Effector memory CD4-positive, alpha-beta T cell (primary cell): ENCODE results near the gene DOC2A.

Experiments
- DNase-seq, 3 donors: peaks; one replicate each; pipeline ENCODE4 v3.0.0-alpha.2; 2020
- H3K27ac ChIP-seq: 2 replicates; pipeline ENCODE4 v1.7.0; 2013; ENCODE audit warnings: mild to moderate bottlenecking, low read length, moderate library complexity; ENCODE audit not compliant: insufficient read depth, poor library complexity, severe bottlenecking
- H3K27me3 ChIP-seq: replicated peaks from 2 replicates; pipeline ENCODE4 v1.7.0; 2013; ENCODE audit warnings: mild to moderate bottlenecking, low read length; ENCODE audit not compliant: insufficient read depth, control insufficient read depth, poor library complexity, severe bottlenecking
- H3K36me3 ChIP-seq: 2 replicates; pipeline ENCODE4 v1.7.0; 2013; ENCODE audit warnings: mild to moderate bottlenecking, low read length, moderate library complexity; ENCODE audit not compliant: control insufficient read depth, insufficient read depth
- H3K4me1 ChIP-seq: 2 replicates; pipeline ENCODE4 v1.7.0; 2013; ENCODE audit warnings: low read length, mild to moderate bottlenecking; ENCODE audit not compliant: control insufficient read depth, insufficient read depth, poor library complexity, severe bottlenecking
- H3K4me3 ChIP-seq: 2 replicates; pipeline ENCODE4 v1.7.0; 2013; ENCODE audit warnings: low read length, low read depth, mild to moderate bottlenecking; ENCODE audit not compliant: insufficient read depth, poor library complexity, severe bottlenecking
- H3K9me3 ChIP-seq: 2 replicates; pipeline ENCODE4 v1.7.0; 2013; ENCODE audit warnings: mild to moderate bottlenecking, low read length, moderate library complexity; ENCODE audit not compliant: control insufficient read depth

The DOC2A gene

DNA sequence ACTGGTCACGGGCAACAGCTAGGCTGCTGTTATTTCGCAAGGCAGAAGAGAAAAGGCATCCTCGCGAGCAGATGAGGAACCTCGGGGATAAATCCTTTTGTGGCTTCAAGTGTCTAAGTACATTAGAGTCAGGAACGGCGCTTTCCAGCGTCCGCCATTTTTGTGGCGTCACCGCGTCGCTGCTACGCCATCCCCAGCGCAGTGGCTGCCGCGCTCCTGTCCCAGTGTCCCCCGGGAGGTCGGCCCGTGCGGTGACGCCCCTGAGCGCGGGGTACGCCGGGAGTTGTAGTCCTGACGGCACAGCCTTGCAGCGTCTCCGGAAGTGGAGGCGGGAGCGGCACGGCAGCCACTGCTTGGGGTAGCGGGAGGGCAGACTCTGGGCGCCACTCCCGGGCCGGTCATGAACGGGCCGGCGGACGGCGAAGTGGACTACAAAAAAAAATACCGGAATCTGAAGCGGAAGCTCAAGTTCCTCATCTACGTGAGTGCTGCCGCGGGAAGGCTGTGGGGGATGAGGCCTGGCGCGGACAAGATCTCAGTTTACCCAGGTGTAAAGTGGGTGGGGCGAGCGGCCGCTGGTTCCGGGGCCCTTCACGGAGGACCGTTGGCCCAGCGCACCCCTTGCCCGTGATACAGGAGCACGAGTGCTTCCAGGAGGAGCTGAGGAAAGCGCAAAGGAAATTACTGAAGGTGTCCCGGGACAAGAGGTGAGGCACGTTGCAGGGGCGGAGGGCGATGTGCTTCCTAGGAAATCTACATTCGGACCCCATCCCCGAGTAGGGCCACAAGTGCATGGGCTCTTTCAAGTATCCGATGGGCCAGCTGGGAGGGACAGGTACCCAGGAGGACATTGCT is 14.7 kb downstream of the DOC2A start, which contains the start of gene INO80E:
INO80E (plus strand) TSS at position 331 of the 855 bp plus-strand sequence; CDS start at position 401, 70 bp downstream.
- H3K27ac ChIP-seq = peak within 1 kb of the TSS; percentile 99
- peaks cover 17% of the 10 kb centered on the region for H3K4me1 ChIP-seq
- H3K36me3 ChIP-seq = peaks cover 36% of the 10 kb centered on the region
- peak within 1 kb of the TSS; percentile 96 for H3K4me3 ChIP-seq
- peak; percentile 95 to 99 (median 98) for DNase-seq
- no peaks in the 10 kb centered on the region for H3K9me3 ChIP-seq
- no peaks in the 10 kb centered on the region for H3K27me3 ChIP-seq

DNA sequence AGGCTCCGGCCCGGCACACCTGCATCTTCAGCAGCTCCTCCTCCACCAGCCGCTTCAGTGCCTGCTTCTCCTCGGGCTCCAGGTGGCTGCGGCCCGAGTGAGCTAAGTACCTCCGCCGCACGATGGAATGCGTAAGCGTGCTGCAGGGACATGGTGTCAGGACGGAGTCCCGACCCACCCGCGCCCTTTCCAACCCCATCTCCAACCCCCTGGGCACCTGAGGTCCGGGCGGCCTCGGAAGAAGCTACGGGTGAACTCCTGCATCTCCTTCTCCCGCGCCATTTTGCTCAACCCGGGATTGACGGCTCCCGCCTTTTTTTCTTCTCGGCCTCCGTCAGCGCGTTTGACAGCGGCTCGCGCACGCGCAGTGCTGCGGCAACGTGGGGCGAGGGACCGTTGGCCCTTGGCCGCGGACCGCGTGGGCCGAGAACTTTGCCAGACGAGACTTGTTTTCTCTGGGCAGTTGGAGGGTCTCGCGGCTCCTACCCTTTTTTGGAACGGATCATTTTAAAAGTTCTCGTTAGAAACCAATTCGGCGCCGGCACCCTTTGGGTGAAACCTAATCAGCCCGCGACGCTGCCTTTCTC is 15.4 kb downstream of the DOC2A start, which contains the start of gene HIRIP3:
HIRIP3 (minus strand) TSS at position 294 of the 587 bp plus-strand sequence; CDS start at position 282, 12 bp downstream.
- Histone ChIP-seq H3K27ac (peak within 1 kb of the TSS; percentile 99), H3K4me3 (peak within 1 kb of the TSS; percentile 96), H3K36me3 (peaks cover 40% of the 10 kb centered on the region), H3K4me1 (peaks cover 17% of the 10 kb centered on the region), H3K27me3 (no peaks in the 10 kb centered on the region), H3K9me3 (no peaks in the 10 kb centered on the region)
- peak; percentile 74 to 84 (median 78) for DNase-seq

GRCh38 chr16:29994600-29995323 is 16.1 kb downstream of the DOC2A start:
- DNase-seq = peak in 1 of 3 donors; percentile 53
- peak overlapping the region; percentile 96 for H3K4me3 ChIP-seq
- H3K9me3 ChIP-seq = no peaks in the 10 kb centered on the region
- peaks cover 38% of the 10 kb centered on the region for H3K36me3 ChIP-seq
- H3K27ac ChIP-seq = peak overlapping the region; percentile 99
- no peaks in the 10 kb centered on the region for H3K27me3 ChIP-seq
- peaks cover 17% of the 10 kb centered on the region for H3K4me1 ChIP-seq

- DNase-seq = no peak
- Histone ChIP-seq H3K4me1 (peaks cover 17% of the 10 kb centered on the region), H3K27me3 (no peaks in the 10 kb centered on the region), H3K27ac (peak overlapping the region; percentile 99), H3K36me3 (peaks cover 42% of the 10 kb centered on the region), H3K9me3 (no peaks in the 10 kb centered on the region), H3K4me3 (peak overlapping the region; percentile 96)
These were observed 16.8 kb downstream of the DOC2A start for GRCh38 chr16:29993903-29994599.

GRCh38 chr16:29993191-29993902 is 17.5 kb downstream of the DOC2A start:
- H3K27ac ChIP-seq = no peak overlapping the region
- H3K9me3 ChIP-seq = no peaks in the 10 kb centered on the region
- peaks cover 17% of the 10 kb centered on the region for H3K4me1 ChIP-seq
- peaks cover 47% of the 10 kb centered on the region for H3K36me3 ChIP-seq
- H3K27me3 ChIP-seq = no peaks in the 10 kb centered on the region
- H3K4me3 ChIP-seq = no peak overlapping the region
- no peak for DNase-seq

DNA sequence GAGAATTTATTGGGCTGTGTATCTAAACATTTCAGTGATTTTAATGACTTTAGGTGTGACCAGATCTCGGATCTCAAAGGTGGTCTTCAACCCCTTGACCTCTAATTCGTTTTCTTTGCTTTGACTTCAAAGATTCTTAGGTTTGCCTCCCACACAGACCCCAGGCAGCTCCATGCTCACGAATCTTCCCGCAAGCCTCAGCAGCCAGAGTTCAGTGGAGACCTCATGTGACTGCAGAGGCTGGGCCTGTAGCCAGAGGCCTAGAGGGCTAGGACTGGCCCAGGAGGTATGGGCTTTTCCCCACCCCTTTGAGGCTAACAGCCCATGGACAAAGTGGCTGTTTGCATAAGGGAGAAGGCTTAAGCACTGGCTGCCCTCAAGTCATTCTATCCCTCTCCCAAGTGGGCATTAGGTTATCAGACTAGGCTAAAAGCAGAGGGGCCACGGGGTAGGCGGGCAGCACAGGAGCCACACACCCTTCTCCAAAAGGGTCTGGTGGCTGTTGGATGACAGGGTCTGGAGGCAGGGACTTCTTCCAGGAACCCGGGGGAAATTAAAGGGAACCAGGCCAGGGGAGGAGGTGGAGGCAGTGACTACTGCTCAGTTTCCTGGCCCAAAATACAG is 18.4 kb downstream of the DOC2A start:
- Histone ChIP-seq H3K27me3 (no peaks in the 10 kb centered on the region), H3K4me3 (no peak overlapping the region), H3K9me3 (no peaks in the 10 kb centered on the region), H3K27ac (no peak overlapping the region), H3K36me3 (peaks cover 55% of the 10 kb centered on the region), H3K4me1 (peaks cover 17% of the 10 kb centered on the region)
- no peak for DNase-seq

DNA sequence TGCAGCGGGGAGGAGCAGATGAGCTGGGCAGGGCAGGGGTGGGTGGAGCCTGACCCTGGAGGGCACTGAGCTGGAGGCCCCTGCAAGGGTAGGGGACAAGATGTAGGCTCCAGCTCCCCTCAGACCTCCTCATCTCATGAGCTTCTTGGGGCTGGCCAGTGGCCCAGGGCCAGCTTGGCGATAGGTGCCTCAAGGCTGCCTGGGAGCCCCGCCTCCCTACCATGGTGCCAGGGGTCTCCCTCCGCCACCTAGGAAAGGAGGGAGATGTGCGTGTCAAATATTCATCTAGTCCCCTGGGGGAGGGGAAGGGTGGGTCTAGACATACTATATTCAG is 19.3 kb downstream of the DOC2A start:
- Histone ChIP-seq H3K4me1 (peaks cover 11% of the 10 kb centered on the region), H3K4me3 (no peak overlapping the region), H3K9me3 (no peaks in the 10 kb centered on the region), H3K27me3 (no peaks in the 10 kb centered on the region), H3K36me3 (peaks cover 64% of the 10 kb centered on the region), H3K27ac (no peak overlapping the region)
- no peak for DNase-seq

GRCh38 chr16:29990883-29991570 is 19.8 kb downstream of the DOC2A start:
- Histone ChIP-seq H3K36me3 (peaks cover 69% of the 10 kb centered on the region), H3K4me3 (no peak overlapping the region), H3K9me3 (no peaks in the 10 kb centered on the region), H3K27me3 (no peaks in the 10 kb centered on the region), H3K27ac (no peak overlapping the region), H3K4me1 (peaks cover 9% of the 10 kb centered on the region)
- no peak for DNase-seq
